HepG2 (cell line): ENCODE measurements around the gene CHN2. TPM values are rescaled to one million over a fixed set of nuclear protein-coding genes. Genes with fewer than 3 reads are reported as not detected.

Experiments
- ATAC-seq: fragments of 200-7000 bp; cut with Tn5 transposase; 3 replicates; pipeline ENCODE4 v1.9.1; 2020; ENCODE audit warnings: mild to moderate bottlenecking, moderate library complexity
- BruUV-seq: library from RNA; stranded (reverse); fragments of 400-500 nt; replicated peaks from 2 replicates; lab custom pipeline; 2021; lab: Mats Ljungman, UMichigan
- CTCF ChIA-PET: fragments of 300-600 bp; formaldehyde crosslinking; extraction: SDS; loops from one replicate; lab custom pipeline; 2021; ENCODE audit warnings: low total read pairs, inconsistent platforms, low intra/inter-chr PET ratio; lab: Yijun Ruan, JAX
- POLR2A ChIA-PET: fragments of 350-600 bp; sonication (Branson Sonifier 250); formaldehyde crosslinking; loops from one replicate; lab custom pipeline; 2020; ENCODE audit warnings: antibody characterized with exemption, inconsistent platforms; lab: Yijun Ruan, JAX
- DNase-seq: peaks from one replicate; pipeline ENCODE4 v3.0.0-alpha.2; 2015; ENCODE audit warnings: low spot score
- FAIRE-seq: peaks from 3 replicates; lab custom pipeline; 2011; peaks lifted over from hg19 to GRCh38; lab: Jason Lieb, UNC
- H2AFZ ChIP-seq: one replicate; pipeline ENCODE4 v1.6.1; 2011; ENCODE audit warnings: low read length, inconsistent platforms
- H3K27ac ChIP-seq: fragments of 300-600 bp; 3 replicates; pipeline ENCODE4 v1.8.0; 2011; ENCODE audit warnings: mixed run types, mild to moderate bottlenecking, mixed read lengths, low read length, inconsistent platforms; ENCODE audit not compliant: insufficient read depth; ENCODE audit errors: extremely low read length
- H3K27me3 ChIP-seq, 2 experiments: fragments of 200-600 bp in 1 of 2; 2 replicates in 1 of 2; 3 replicates in 1 of 2; pipeline versions ENCODE4 v1.6.0 to v1.8.0; 2011; ENCODE audit warnings: low read length in 2 of 2, mild to moderate bottlenecking in 2 of 2, moderate library complexity in 2 of 2, inconsistent platforms in 1 of 2; ENCODE audit not compliant: insufficient read depth in 2 of 2, control insufficient read depth in 1 of 2
- H3K36me3 ChIP-seq, 2 experiments: fragments of 200-600 bp in 1 of 2; replicated peaks in 1 of 2; 2 replicates in 1 of 2; 3 replicates in 1 of 2; pipeline versions ENCODE4 v1.5.1 to v1.8.0; 2011; ENCODE audit warnings: low read length in 2 of 2, inconsistent platforms in 1 of 2; ENCODE audit not compliant: insufficient read depth in 2 of 2, control insufficient read depth in 1 of 2
- H3K4me1 ChIP-seq: 2 replicates; pipeline ENCODE4 v1.5.1; 2012; ENCODE audit warnings: low read length, inconsistent platforms; ENCODE audit not compliant: insufficient read depth
- H3K4me2 ChIP-seq: 2 replicates; pipeline ENCODE4 v1.6.0; 2011; ENCODE audit warnings: low read depth, low read length, inconsistent platforms
- H3K4me3 ChIP-seq, 3 experiments: fragments of 200-600 bp in 1 of 3; sonication (generic), shearing (Covaris generic) in 1 of 3; replicated peaks in 1 of 3; 2 replicates each; pipeline ENCODE4 v1.5.1; 2011 to 2016; ENCODE audit warnings: low read length in 3 of 3, inconsistent platforms in 2 of 3, low read depth in 2 of 3, mild to moderate bottlenecking in 2 of 3, control low read depth in 1 of 3, mixed read lengths in 1 of 3; ENCODE audit not compliant: insufficient read depth in 1 of 3
- H3K79me2 ChIP-seq: one replicate; pipeline ENCODE4 v1.6.1; 2011; ENCODE audit warnings: low read length, inconsistent platforms; ENCODE audit not compliant: insufficient read depth
- H3K9ac ChIP-seq: 2 replicates; pipeline ENCODE4 v1.6.0; 2011; ENCODE audit warnings: mild to moderate bottlenecking, low read depth, low read length, inconsistent platforms; ENCODE audit not compliant: insufficient read depth
- H3K9me3 ChIP-seq: 2 replicates; pipeline ENCODE4 v1.5.1; 2012; ENCODE audit warnings: mild to moderate bottlenecking, low read length
- H4K20me1 ChIP-seq: 2 replicates; pipeline ENCODE4 v1.6.0; 2011; ENCODE audit warnings: inconsistent platforms, mild to moderate bottlenecking, low read length, moderate library complexity; ENCODE audit not compliant: insufficient read depth
- ATF7-NPFF ChIP-seq: sonication (generic); formaldehyde crosslinking; IDR thresholded peaks from 2 replicates; pipeline ENCODE4 v1.8.1; 2023; ENCODE audit warnings: mild to moderate bottlenecking, low read depth, missing genetic modification reagents, moderate library complexity
- CBX1 ChIP-seq: IDR thresholded peaks from one replicate; pipeline ENCODE4 v1.6.1; 2016; ENCODE audit warnings: antibody characterized with exemption, low read depth
- FOSL1 ChIP-seq: sonication (generic); formaldehyde crosslinking; IDR thresholded peaks from 2 replicates; pipeline ENCODE4 v1.9.0; 2021; ENCODE audit warnings: missing genetic modification reagents, borderline replicate concordance
- KDM5B ChIP-seq: sonication (generic); formaldehyde crosslinking; IDR thresholded peaks from 2 replicates; pipeline ENCODE4 v1.4.0; 2020; ENCODE audit warnings: missing genetic modification reagents, mild to moderate bottlenecking, borderline replicate concordance
- NR2F1 ChIP-seq, 2 experiments: fragments of 450-650 bp in 1 of 2; formaldehyde crosslinking in 1 of 2; IDR thresholded peaks; 2 replicates each; pipeline versions ENCODE4 v1.5.0 to v1.6.1; 2016 to 2020; ENCODE audit warnings: mild to moderate bottlenecking in 1 of 2, missing compliant biosample characterization in 1 of 2, missing genetic modification reagents in 1 of 2, moderate library complexity in 1 of 2
- PHF21A ChIP-seq: sonication (generic); formaldehyde crosslinking; IDR thresholded peaks from 2 replicates; pipeline ENCODE4 v1.5.0; 2020; ENCODE audit warnings: mild to moderate bottlenecking, missing genetic modification reagents
- REXO4 ChIP-seq: sonication (generic); formaldehyde crosslinking; IDR thresholded peaks from 2 replicates; pipeline ENCODE4 v1.8.0; 2022; ENCODE audit warnings: missing genetic modification reagents, mild to moderate bottlenecking, borderline replicate concordance
- ZNF180 ChIP-seq: sonication (generic); formaldehyde crosslinking; IDR thresholded peaks from 2 replicates; pipeline ENCODE4 v1.4.0; 2020; ENCODE audit warnings: low read depth, missing genetic modification reagents, borderline replicate concordance
- ZNF577 ChIP-seq: sonication (generic); formaldehyde crosslinking; IDR thresholded peaks from 2 replicates; pipeline ENCODE4 v1.4.0; 2020; ENCODE audit warnings: mild to moderate bottlenecking, low read depth, missing genetic modification reagents, borderline replicate concordance
- WGBS: methylation state at CpG from one replicate; pipeline ENCODE4 v1.1.6; 2017; ENCODE audit warnings: low lambda C conversion rate; 5-methylcytosine and 5-hydroxymethylcytosine counted together
- in situ Hi-C: cut with HindIII; loops from 2 replicates; pipeline ENCODE4 v1.10.0; 2017; ENCODE audit warnings: low pct_unique_long_range_greater_than_20kb; ENCODE audit not compliant: extremely low pct_ligation_motif_present
- intact Hi-C: fragments of 100-400 bp; cut with micrococcal nuclease; formaldehyde crosslinking; loops from one replicate; pipeline ENCODE4 v1.10.0; 2022; ENCODE audit not compliant: unreplicated experiment
- polyA plus RNA-seq, 8 experiments: library from polyadenylated mRNA; depleted of rRNA in 3 of 8; stranded (reverse) in 7 of 8; unstranded in 1 of 8; fragments of >200 nt; fragmentation: Illumina TruSeq in 4 of 8; extraction: Trizol in 4 of 8; gene quantifications; 2 replicates each; pipeline versions ENCODE4 v1.2.1 to v1.2.3, GENCODE V29; 2011 to 2016; ENCODE audit warnings: low read depth in 4 of 8, missing spikeins in 1 of 8, mixed read lengths in 1 of 8; ENCODE audit not compliant: insufficient read depth in 1 of 8
- total RNA-seq, 5 experiments: library from RNA; depleted of rRNA; stranded (reverse); fragments of >200 nt; fragmentation: Illumina TruSeq; extraction: Trizol; gene quantifications; 2 replicates each; pipeline ENCODE4 v1.2.3, GENCODE V29; 2016; ENCODE audit warnings: low read depth in 1 of 5
- TF ChIP-seq, protein P1 (sequence below): sonication (generic); formaldehyde crosslinking; IDR thresholded peaks from 2 replicates; pipeline ENCODE4 v1.8.0; 2022; ENCODE audit warnings: mild to moderate bottlenecking, missing genetic modification reagents, borderline replicate concordance
- TF ChIP-seq, protein P2 (sequence below): sonication (generic); formaldehyde crosslinking; IDR thresholded peaks from 2 replicates; pipeline ENCODE4 v1.5.0; 2020; ENCODE audit warnings: mild to moderate bottlenecking, low read depth, missing genetic modification reagents, borderline replicate concordance

The CHN2 gene
- total and polyA plus RNA-seq, 2 of the 13 experiments (the other 11 are each of a cell fraction or from before 2014, with no cell fraction given), result 23.5 to 30.5 TPM

- TF ChIP-seq KDM5B, result no peak
- no peak for TF ChIP-seq PHF21A
These were observed 146.6 kb downstream of the CHN2 start (continued) for GRCh38 chr7:29341156-29341555.

DNA sequence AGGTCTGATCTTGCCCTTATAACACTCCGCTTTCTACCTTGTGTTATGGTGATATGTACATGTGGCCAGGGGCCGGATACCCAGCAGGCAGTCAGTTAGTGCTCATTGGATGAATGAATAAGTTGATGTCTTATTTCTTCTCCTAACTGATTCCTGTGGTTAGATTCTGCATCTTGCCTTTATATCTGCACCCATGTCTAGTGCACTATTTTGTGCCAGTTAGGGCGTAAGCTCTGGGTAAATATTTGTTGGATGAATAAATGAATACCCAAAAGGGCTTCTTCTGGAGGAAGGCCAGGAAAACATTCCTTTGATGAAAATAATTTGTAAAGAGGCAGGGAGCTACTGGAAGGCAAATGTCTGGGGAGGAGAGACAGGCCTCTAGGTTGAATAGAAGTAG is 148.2 kb downstream of the CHN2 start:
- DNase-seq, result no peak
- Histone ChIP-seq H3K4me1 (peaks cover 63% of the 10 kb centered on the region), H3K9ac (no peak overlapping the region), H3K9me3 (no peaks in the 10 kb centered on the region), H3K4me2 (no peak overlapping the region), H3K27me3 (no peaks in the 10 kb centered on the region), H3K36me3 (peaks cover 5 to 8% of the 10 kb centered on the region in 2 experiments; a peak in 2 of 5 replicates), H4K20me1 (no peaks in the 10 kb centered on the region), H3K79me2 (peaks cover 26% of the 10 kb centered on the region), H3K4me3 (no peak overlapping the region), H3K27ac (no peak overlapping the region), H2AFZ (no peak overlapping the region)
- WGBS, result 92% methylated on average over 3 of the region's 3 CpGs
- CTCF ChIA-PET, result no interaction called here
- TF ChIP-seq FOSL1 (CRISPR knock-in tag), result no peak
- no peak for TF ChIP-seq ATF7-NPFF (CRISPR knock-in tag)
- TF ChIP-seq ZNF577, result no peak
- TF ChIP-seq REXO4 (CRISPR knock-in tag), result no peak
- TF ChIP-seq ZNF180 (CRISPR knock-in tag), result no peak
- no peak for TF ChIP-seq NR2F1 (CRISPR knock-in tag; IDR thresholded peaks at IDR 0.05)
- no peak for TF ChIP-seq CBX1
- TF ChIP-seq, protein P1, sequence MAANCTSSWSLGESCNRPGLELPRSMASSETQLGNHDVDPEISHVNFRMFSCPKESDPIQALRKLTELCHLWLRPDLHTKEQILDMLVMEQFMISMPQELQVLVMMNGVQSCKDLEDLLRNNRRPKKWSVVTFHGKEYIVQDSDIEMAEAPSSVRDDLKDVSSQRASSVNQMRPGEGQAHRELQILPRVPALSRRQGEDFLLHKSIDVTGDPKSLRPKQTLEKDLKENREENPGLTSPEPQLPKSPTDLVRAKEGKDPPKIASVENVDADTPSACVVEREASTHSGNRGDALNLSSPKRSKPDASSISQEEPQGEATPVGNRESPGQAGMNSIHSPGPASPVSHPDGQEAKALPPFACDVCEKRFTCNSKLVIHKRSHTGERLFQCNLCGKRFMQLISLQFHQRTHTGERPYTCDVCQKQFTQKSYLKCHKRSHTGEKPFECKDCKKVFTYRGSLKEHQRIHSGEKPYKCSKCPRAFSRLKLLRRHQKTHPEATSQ (CRISPR knock-in tag), result no peak
- TF ChIP-seq, protein P2, sequence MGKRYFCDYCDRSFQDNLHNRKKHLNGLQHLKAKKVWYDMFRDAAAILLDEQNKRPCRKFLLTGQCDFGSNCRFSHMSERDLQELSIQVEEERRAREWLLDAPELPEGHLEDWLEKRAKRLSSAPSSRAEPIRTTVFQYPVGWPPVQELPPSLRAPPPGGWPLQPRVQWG (CRISPR knock-in tag), result no peak
- no TSS peak for BruUV-seq
- in situ Hi-C loops (no loop called here), intact Hi-C loops (no loop called here)
- no peak for FAIRE-seq
- ATAC-seq, result no peak
- POLR2A ChIA-PET, result no interaction called here
